HL-60 (cell line): ENCODE results near the gene DDR2.

Experiments used
- CTCF ChIP-seq: IDR thresholded peaks from one replicate; pipeline ENCODE4 v1.5.1; 2011; ENCODE audit warnings: low read length, control low read depth, inconsistent platforms; ENCODE audit not compliant: insufficient read depth
- POLR2AphosphoS5 ChIP-seq: IDR thresholded peaks from 2 replicates; pipeline ENCODE4 v1.6.1; 2012; ENCODE audit warnings: low read depth

GRCh38 chr1:162635418-162635817, 3.2 kb downstream of the DDR2 start:
- TF ChIP-seq CTCF (no peak), POLR2AphosphoS5 (no peak)
